Fibroblast of lung (primary cell): Measurements from ENCODE around the gene NCOR2.

Source experiments
- EZH2 ChIP-seq: IDR thresholded peaks from 2 replicates; pipeline ENCODE4 v1.5.1; 2012; ENCODE audit warnings: low read length, control low read depth, mild to moderate bottlenecking; ENCODE audit errors: missing control alignments
- TF ChIP-seq, protein P1 (sequence below), 2 donors: IDR thresholded peaks in 1 of 2; conservative IDR thresholded peaks in 1 of 2; 1 replicate in 1 of 2; 2 replicates in 1 of 2; pipeline ENCODE4 v1.5.1; 2011 to 2012; ENCODE audit warnings: low read length in 2 of 2, control low read depth in 1 of 2, inconsistent platforms in 1 of 2, low read depth in 1 of 2, mild to moderate bottlenecking in 1 of 2

GRCh38 chr12:124578854-124579253 is 11.4 kb upstream of the NCOR2 start:
- TF ChIP-seq, protein P1, sequence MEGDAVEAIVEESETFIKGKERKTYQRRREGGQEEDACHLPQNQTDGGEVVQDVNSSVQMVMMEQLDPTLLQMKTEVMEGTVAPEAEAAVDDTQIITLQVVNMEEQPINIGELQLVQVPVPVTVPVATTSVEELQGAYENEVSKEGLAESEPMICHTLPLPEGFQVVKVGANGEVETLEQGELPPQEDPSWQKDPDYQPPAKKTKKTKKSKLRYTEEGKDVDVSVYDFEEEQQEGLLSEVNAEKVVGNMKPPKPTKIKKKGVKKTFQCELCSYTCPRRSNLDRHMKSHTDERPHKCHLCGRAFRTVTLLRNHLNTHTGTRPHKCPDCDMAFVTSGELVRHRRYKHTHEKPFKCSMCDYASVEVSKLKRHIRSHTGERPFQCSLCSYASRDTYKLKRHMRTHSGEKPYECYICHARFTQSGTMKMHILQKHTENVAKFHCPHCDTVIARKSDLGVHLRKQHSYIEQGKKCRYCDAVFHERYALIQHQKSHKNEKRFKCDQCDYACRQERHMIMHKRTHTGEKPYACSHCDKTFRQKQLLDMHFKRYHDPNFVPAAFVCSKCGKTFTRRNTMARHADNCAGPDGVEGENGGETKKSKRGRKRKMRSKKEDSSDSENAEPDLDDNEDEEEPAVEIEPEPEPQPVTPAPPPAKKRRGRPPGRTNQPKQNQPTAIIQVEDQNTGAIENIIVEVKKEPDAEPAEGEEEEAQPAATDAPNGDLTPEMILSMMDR (conservative IDR thresholded peaks at IDR 0.05 in 1 of 2, IDR thresholded peaks at IDR 0.05 in 1 of 2; ENCODE audit: low read depth in 1 of 2, low read length in 2 of 2): no peak
- TF ChIP-seq EZH2: no peak
